ENCODE data around the gene UCP1.
A peak's percentile ranks its signal among the peaks of the same experiment; 100 is the strongest.
"Not testable (repeated sequence)": the region's sequence is repeated elsewhere in the genome, so short reads cannot be mapped to it uniquely, and the experiment has no call there.

The UCP1 gene

GRCh38 chr4:140529434-140529833, 39.3 kb downstream of the UCP1 start:
- FAIRE-seq = no peak

GRCh38 chr4:140523857-140524742, 44.7 kb downstream of the UCP1 start, which contains the start of gene ELMOD2:
TSS of gene ELMOD2 (plus strand) at chr4:140524168. CDS start at chr4:140525429, 1,261 bp downstream.
- peak; percentile 97 for FAIRE-seq

GRCh38 chr4:140523370-140523856, 45.3 kb downstream of the UCP1 start:
- FAIRE-seq = no peak

- no peak for FAIRE-seq
Observed at GRCh38 chr4:140515423-140515822, 53.3 kb downstream of the UCP1 start.

GRCh38 chr4:140513765-140514164, 55.0 kb downstream of the UCP1 start:
- not testable (repeated sequence) for FAIRE-seq

Measured in TTC549 (cell line).